ENCODE data around the gene TSPO2.

The TSPO2 gene

DNA sequence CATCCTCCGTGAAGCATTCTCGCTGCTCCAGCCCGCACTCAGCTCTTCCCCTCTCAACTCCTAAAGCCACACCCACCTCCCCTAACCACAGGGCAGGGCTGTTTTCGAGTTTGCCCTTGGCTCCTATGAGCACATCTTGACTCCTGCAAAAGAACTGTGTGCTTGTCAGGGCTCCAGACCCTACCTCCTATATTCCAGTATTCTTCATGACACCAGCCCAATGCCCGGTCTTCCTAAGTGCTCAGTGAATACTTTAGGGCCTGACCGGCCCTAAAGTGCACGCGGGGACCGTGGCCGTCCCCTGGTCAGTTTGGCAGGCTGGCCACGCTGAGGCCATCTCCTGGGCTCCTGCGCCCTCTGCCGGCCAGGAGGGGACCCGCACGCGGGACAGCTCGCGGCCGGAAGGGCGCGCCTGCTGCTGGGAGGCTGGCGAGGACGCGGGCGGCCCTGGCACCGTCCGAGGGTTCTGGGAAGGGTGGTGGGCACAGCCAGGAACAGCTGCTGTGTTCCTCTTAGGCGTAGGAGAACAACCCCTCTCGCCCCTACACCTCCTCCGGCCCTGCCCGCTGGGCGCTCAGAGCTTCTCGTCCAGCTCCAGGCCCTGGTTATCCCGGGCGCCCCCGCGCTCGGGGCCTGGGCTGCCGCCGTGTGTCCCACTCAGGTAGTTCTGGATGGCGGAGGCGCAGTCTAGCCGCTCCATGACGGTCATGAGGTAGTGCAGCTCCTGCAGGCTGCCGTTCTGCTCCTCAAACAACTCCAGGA, 14.3 kb upstream of the TSPO2 start:
- peak; percentile 46 for DNase-seq (ENCODE audit: low read depth)

DNA sequence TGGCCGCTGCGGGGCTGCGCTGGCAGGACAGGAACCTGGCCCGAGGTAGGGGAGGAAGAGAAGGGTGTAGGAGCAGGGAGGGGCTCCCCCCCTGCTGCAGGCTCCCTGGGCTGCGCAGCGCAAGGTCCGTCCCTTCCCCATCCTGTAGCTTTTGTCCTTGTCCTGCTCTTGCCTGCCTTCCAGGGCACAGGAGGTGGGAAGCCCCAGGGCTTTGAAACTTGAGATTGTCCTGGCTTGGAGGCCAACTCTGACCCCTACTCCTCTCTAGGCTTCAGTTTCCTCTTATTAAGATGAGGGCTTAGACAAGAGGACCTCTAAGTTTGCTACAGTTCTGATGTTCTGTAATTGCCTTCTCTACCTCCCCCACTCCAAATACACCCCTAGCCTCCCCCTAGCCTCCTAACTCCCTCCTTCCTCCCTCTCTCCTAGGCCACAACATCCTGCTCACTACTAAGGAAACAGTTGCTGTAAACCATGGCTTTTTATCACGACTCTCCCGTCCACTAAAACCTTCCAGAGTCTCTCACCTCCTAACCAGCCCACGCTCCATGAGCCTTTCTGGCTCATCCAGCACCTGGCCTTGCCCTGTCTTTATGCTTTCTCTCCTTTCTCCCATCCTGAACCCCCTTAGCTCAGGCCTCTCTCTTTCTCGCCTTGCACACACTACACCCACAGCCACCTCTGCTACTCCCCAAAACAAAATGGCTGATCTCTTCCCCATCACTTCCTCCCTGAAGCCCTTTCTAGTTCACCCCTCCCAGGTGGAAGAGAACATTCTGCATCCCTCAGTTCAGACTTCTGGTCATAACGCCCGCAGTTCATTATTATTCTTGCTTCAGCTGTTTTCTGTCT, 13.5 kb upstream of the TSPO2 start:
- DNase-seq (ENCODE audit: low read depth): no peak

DNA sequence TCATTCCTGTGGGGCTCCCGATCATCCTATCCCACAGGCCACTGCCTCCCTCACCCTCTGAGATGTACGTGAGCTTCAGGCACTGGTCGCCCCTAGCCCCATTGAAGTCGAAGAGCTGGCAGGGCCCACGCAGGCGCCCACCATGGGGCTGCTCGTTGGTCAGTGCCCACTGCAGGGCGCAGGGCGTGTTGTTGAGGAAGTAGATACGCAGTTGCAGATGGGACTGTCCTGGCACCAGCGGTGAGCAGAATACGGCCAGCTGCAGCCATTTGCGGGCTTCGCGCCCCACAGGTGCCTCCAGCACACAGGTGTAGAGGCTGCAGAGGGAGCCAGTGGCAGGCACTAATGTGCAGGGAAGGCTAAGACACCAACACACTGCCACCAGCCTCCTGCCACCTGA, 9.4 kb upstream of the TSPO2 start:
- no peak for DNase-seq (ENCODE audit: low read depth)

DNA sequence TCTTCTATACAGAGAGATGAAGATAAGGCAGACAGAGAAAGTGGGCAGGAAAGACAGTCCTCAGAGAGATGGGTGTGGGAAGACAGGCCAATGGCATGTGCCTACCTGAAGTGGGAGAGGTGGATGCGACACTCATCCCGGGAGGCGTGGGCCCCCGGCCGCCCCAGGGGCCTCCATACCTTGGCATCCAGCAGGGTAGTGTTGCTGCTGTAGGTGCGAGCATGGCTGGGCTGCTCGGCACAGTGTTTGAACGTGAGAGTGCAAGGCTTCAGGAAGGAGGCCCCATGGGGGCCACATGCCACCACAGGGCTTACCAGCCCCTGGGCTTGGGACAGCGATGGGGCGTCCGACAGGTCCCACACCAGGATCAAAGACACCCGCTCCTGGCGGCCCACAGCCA, 8.5 kb upstream of the TSPO2 start:
- DNase-seq (ENCODE audit: low read depth): no peak

DNA sequence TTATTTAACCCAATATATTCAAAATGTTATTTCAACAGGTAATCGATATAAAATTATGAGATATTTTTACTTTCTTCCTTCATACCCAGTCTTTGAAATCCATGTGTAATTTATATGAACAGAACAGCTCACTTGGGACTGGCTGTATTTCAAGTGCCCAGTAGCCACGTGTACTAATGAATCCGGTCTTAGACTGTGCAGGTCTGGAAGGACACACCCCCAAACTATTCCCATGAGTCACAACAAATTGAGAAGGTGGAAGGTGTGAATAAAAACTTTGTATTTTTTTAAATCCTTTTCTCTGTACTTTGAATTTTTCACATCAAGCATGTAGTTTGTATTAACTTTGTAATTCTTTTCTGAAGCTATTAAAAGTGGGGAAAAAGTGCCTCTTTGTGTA, 6.1 kb upstream of the TSPO2 start:
- DNase-seq (ENCODE audit: low read depth): no peak

DNA sequence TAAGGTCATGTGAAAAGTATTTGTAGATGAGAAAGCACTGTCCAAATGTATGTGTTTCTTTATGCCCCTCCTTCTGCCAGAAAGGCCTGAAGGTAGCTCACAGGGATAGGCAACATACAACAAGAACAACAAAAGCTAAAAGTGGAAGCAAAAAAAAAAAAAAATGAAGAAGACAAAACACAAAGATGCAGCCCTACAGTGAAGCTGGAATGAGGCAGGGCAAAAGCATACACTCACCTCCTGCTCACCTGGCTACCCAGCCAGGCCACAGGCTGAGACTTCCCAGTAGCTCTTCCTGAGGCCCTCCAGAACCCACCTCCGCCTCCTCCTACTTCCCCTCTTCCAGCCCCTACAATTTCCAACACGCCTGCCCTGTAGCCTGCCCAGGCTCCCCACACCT, 5.7 kb upstream of the TSPO2 start:
- no peak for DNase-seq (ENCODE audit: low read depth)

DNA sequence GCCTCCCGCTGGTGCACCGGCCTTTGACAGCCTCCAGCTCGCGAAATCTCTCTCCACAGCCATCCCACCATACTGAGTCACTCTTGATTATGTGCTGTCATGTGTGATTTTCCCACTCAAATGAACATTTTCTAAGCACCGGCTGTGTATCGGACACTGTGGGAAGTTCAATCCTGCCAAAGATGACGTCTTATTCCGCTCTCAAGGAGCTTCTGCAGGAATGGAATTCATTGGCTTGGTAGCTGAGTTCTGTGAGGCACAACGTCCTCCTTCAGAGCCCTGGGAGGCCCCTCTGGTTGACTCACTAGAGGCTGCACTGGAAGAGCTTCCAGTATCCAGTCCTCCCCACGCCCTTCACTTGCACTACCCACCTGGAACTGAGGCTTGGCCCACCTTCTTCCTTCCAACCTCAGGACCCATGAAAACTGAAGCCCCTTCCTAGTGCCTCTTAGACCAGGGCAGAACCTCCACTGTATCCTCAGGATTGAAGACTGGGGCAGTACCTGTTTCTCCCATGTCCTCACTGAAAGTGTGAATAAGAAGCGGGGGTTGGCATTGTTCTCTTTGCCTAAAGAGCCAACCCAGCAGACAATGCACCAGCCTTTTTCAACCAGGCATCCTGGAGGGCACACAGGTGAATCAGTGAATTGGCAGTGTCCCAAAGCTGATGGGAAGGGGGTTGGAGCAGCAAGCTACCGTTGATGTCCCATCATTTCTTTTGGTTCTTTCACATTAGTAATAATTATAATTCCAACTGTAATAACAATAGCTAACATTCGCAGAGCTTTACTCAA, 5.0 kb upstream of the TSPO2 start:
- no peak for DNase-seq (ENCODE audit: low read depth)

DNA sequence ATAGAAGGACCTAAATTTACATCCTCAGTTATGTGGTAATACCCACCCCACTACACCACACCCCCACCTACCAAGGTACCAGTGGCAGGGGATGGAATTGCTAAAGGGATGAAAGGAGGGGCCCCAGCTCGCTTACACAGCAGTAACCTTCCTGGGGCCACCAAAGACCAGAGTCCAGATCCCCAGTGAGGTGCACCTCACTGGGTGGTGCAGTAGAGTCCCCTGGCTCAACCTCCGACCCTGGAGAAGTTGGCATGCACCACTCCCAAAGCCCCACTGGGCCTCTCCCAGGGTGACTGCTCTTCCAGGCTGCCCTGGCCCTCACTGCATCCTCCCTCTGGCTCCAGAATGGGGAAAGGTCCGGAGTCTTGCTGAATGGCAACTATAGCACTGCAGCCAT, 4.1 kb upstream of the TSPO2 start:
- DNase-seq (ENCODE audit: low read depth): no peak

DNA sequence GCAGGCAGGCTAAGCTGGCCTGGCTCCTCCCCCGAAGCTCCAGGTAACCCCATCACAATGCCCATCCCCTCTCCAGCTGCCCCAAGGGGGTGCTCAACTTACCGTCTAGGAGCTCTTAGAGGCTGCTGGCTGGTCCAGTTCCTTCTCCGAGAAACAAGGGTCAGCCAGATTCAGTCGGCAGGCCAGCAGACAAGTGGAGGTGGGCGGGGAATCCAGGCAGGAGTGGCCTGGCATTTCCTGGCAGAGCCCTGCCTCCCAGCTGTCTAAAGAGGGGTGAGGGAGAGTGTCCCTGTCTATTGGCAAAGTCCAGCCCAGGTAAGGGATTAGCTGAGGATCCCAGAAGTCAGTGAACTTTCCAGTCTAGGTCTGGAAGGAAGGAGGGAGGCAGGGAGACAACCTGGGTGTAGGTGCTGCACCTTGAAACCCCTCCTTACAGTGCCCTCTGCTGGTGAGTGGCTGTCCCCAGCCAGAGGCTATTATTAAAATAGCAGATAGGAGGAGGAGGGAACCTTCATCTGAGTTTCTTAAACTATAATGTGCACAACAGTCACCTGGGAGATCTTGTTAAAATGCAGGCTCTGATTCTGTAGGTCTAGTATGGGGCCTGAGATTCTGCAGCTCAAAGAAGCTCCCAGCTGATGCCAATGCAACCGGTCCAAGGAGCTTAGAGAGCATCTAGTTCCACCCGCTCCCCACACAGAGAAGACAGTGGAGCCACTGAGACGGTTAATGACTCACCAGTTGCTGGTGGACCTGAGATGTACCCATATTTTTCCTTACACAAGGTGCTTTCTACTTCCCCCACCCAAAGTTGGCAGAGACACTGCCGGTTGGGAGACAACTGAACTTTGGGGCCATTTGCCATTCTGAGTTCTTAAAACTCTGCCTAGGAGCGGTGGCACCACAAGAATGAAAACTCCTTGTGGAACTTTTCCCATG, 2.9 kb upstream of the TSPO2 start, which contains the start of gene UNC5CL:
TSS of gene UNC5CL (minus strand) at position 162 of the 939 bp plus-strand sequence. CDS start 4,147 bp downstream, outside the sequence.
- peak; percentile 38 for DNase-seq (ENCODE audit: low read depth)

DNA sequence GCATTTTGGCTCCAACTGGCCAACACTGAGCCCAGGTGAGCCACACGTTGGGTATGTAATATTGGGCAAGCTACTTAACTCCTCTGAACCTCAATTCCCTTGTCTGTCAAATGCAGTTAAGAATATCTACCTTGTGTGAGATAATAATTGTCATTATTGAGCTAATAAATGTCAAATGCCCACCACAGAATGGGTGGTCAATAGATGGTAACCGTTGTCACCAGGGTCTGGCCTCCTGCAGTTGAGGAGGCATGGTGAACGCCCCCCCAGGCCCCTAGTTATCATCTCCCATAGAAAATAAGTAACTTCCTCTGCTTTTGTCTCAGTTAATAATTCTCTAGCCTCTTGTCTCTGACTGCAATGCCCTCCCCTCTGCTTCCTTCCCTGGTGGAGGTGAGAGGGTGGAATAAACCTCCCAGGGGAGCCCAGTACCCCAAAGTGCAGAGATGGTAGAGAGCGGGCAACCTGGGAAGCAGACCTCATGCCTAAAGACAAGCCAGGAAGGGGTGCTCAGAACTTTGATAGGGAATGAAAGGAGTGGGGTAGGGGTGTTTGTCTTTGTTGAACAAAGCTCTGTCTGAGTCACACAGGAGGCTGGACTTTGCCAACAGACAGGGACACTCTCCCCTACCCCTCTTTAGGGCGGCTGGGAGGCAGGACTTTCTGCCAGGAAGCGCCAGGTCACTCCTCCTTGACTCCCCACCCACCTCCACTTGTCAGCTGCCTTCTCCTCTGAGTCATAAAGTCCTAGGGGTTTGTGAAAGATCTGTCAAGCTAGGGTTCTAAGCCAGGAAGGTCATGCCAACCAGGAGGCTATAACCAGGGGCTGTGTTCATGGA, 1.9 kb upstream of the TSPO2 start:
- DNase-seq (ENCODE audit: low read depth): no peak

DNA sequence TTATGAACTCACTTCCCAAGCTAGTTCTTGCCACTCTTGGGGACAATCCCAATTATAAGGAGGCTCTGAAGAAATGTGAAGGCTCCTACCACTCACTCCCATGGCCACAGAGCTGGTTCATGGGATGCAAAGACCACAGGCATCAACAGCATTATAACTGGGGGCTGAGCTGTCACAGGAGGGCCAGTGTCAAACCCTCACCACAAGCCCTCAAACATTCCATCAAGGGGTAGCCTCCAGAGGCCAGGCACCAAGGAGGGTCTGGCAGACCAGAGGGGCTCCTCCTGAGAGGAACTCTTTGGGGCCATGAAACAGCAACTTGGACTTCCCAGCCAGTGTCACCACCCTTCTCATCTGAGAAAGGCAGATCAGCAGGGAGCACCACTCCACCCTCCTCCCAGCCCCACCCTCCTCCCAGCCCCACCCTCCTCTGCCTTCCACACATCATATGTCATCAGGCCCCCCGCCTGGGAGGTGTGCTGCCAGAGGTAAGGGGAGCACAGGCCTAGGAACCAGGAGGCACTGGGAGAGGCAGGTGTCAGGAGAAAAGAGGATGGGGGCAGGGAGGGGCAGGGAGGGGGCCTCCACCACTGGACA, 1.2 kb upstream of the TSPO2 start:
- DNase-seq (ENCODE audit: low read depth): no peak

DNA sequence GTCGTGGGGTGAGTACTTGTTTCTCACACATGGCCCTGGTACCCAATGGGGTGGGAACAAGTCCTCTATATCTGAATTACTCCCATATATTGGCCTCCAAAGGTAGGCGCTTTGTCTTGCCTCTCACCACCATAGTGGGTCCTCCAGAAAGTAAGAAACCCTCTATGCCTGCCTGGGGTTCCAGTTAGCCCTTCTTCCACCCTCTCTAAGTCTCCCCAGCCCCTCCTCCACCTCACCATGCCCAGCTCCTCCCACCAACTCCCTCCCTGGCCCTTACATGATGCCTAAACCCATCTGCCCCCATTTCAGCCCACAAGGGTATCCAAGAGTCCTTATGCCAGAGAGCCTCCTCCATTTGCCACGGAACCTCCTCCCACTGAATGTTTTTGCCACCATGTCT, 884 bp downstream of the TSPO2 start:
- DNase-seq (ENCODE audit: low read depth): no peak

DNA sequence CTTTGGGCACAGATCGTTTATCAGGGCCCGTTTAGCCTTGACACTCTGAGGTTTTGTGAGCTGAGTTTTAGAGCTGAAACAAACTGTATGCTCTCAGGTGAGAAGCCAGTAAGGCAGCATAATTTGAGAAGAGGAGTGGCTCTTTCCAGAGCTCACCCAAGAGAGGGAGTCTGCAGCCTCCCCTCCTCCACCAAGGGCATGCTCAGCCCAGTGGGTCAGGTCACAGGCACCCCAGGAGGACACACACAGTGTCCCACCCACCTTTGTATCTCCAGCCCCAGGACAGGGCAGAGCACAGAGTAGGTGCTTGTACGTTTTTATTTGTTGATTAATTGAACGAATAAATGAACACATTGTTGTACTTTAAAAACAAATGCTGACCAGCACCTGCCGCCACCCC, 3.4 kb downstream of the TSPO2 start:
- DNase-seq (ENCODE audit: low read depth): no peak

DNA sequence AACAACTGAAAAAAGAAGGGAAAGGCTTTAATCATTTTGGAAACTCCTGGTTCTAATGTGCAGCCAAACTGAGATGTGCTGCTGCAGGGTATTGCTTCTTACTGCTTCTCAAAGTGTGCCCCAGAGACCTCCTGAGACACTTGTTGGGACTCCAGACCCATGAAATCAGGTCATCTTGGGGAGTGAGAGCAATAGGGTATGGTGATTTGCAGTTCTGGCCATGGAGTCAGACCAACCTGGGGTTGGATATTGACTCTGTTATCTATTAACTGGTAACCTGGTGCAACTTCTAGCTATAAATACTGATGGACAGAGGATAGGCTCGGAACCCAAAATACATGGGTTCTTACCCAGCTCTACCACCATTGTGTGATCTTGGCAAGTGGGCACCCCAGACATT, 3.8 kb downstream of the TSPO2 start:
- no peak for DNase-seq (ENCODE audit: low read depth)

DNA sequence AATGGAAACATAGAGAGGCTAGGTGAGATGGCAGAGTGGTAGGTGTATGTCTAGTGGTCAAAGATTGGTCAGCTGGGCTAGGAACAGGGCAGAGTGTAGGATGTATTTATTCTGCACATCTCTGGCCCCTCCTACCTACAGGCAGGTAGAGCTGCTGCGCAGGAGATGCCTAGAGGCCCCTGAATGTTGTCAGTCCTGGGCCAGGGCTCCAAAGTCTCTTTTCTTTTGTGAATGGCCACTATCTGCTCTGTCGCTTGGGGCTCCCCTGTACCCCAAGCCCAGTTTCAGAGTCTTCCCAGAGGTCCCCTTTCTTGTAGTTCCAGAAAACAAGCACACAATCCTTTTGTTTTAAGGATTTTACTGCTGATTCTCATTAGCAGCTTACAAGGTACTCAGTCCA, 5.0 kb downstream of the TSPO2 start:
- DNase-seq (ENCODE audit: low read depth): no peak

DNA sequence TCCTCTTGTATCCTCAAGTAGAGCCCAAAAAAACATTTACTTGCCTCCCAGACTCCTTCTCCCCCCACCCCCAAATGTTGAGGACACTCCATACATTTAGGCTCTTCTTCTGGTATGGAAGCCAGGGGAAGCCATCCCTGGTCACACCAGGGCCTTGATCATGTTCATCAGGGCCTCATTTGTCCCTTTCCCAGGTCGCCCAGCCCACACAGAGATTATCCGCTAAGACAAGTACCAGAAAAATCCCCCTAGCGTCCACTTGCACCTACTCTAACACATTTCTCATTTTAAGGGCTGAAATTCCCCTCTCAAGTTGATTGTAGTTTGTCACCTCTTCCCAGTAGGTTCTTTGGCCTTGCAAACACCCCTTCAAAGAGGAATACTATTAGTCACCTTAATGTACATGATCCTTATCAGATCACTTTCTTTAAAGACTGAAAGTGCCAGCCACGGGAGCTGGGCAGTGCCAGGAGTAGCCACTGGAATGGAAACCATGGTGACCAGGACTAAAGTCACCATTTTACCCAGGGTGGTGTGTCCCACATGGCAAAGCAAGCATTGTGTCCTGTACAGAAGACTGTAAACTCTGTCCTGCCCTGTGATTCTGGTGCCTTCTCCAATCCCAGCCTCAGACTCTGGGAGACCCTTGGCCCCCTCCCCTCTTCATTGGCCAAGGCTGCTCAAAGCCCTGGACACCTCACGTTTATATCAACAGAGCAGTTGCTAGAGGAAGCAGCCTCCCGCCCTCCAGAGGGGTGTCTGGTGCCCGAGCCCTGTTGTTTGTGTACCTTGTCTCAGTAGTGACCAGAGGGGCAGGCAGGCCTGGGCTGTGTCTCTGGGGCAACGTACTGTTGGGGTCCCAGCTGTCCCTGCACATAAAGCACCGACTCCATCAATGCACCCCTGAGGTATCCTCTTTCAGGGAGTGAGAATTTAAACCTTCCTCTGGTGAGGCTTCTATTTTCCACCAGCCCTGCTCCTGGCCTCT, 5.8 kb downstream of the TSPO2 start:
- no peak for DNase-seq (ENCODE audit: low read depth)

DNA sequence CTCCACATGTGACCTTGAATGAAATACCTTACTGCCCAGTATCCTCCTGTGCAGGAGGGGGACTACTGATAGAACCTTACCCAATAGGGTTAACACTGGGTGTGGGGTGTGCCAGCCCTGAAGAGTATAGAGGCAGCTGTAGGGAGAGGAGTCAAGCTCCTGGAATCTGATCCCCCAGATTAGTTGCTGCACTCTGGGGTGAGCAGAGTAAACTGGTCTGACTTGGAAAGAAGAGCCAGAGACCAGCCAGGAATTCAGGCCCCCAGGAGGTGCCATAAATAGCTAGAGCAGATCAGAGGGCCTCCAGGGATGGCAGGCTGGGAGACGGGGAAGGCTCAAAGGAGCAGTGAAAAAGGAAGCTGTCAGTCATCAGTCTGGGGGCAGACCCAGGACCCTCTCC, 7.3 kb downstream of the TSPO2 start:
- DNase-seq (ENCODE audit: low read depth): no peak

DNA sequence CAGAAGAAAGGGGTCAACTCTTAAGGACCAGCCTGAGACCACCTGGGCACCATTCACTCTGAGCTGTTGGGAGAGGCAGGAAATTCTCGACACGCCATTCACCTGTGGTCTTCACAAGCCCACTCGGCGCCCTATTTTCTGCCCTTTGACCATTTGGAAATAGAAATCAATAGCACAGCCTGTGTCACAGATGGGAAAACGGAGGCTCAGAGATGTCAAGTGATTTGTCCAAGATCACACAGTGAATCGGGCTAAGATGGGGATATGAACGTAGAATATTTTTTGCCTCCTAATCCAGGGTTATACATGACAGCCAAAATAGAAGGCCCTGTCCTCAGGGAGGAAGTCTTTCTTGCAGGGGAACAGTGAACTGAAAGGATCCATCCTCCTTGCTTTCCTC, 7.7 kb downstream of the TSPO2 start:
- DNase-seq (ENCODE audit: low read depth): no peak

DNA sequence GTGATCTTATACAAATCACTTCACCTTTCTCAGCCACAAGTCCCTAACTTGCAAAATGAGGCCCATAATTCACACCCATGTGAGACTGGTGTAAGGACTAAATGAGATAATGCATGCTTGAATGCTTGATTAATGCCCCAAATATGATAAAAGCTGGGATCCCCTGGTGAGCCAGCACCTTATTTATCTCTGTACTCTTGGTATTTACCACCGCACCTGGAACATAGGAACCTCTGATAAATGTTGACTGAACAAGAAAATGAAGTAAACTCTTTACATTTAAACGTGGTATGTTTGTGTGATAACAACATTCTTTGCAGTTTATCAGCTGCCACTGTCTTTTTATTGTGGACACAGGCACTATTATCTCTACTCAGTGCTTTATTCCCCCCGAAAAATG, 8.3 kb downstream of the TSPO2 start:
- no peak for DNase-seq (ENCODE audit: low read depth)
